K562 treated with DMSO at 1 percent for 48 hours (cell line): ENCODE data around the gene USH1G. TPM values are rescaled to one million over a fixed set of nuclear protein-coding genes. Genes with fewer than 3 reads are reported as not detected.

Experiments used
- total RNA-seq: library from RNA; unstranded; fragments of 300-600 nt; gene quantifications from 2 replicates; pipeline ENCODE4 v1.2.3, GENCODE V29; 2022; ENCODE audit warnings: low replicate concordance; ENCODE audit errors: extremely low read depth

Gene USH1G
- not detected in 2 replicates for total RNA-seq

GRCh38 chr17:74922694-74923537, at the start of gene USH1G:
USH1G (minus strand) TSS chr17:74923255; CDS start chr17:74923073, 182 bp downstream.

DNA sequence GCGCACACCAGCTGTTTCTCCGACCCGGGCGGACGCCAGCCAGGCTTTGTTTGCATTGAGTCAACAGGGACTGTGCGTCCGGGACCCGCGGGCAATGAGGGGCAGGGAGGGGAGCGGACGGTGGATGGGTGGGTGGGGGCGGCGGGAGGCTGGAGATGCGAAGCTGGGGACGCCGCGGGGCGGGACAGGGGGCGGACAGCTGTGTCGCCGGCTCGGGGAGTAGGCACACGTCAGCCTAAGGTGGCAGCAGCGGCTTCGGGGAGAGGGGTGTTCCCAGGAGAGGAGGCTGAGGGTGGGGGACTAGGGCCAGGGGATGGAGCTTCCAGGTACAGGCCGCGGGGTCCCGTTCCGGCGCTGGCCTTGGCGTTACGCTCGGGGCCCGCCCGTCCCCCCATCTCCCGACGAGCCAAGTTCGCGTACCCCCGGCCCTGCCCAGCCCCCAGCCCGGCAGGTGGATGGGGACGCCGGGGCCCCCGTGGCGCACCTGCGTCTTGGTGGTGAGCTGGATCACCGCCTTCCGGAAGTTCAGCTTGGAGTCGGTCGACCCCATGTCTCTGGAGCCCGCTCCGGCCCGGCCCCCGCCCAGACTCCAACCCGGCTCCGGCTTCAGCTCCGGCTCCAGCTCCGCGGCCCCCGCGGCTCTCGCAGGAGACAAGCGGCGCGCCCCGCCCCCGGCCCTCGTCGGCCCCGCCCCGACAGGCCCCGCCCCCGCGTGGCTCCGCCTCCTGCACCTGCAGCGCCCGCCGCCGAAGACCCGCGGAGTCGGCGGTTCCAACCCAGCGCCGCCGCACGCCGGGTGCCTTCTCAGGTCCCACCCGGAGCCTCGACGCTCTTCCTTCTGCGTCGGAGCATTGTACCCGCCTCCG, 49.3 kb upstream of the USH1G start, which contains the start of gene HID1:
Gene HID1 (minus strand): TSS at position 653 of the 866 bp plus-strand sequence. CDS start 103 bp downstream, at position 550.

DNA sequence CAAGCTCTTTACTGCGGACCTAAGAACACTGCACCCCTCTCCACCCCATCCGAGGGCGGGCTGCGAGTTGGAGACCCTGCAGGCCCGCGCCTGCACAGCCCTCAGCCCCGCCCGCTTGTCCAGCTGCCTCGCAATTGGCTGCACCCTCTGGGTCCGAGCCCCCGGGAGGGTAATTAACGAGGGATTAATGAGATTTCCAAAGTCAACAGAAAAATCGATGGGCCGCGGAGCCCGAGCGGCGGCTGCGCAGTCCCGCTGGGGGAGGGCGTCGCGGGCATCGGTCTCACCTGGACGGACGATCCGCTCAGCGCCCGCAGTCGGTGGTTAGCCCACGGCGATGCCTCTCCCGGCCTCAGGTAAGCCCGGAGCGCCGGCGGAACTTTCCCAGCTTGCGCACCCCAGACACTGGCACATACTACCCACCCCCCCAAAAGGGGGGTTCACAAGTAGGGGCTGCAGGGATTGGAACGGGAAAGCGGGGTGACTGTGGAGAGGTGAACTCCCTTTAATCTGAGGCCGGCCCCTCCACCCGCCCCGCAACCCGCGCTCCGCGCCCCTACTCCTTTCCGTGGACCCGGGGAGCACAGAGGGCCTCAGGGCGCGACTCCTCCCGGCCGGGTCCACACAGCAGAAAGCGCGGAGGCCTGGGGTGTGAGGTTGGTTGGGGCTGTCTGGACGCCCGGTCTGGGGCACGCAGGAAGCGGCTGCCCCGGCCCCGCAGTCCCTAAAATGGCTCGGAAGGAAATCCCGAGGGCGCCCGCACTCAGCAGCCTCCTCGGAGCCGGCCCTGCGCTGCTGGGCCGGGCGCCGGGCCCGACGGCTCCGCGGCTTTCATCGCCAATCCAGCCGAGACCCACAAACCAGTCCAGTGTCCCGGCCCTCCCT, 12.8 kb upstream of the USH1G start, which contains the start of gene OTOP3:
Gene OTOP3 (plus strand): TSS at position 314 of the 885 bp plus-strand sequence. CDS start 24 bp downstream, at position 338.

DNA sequence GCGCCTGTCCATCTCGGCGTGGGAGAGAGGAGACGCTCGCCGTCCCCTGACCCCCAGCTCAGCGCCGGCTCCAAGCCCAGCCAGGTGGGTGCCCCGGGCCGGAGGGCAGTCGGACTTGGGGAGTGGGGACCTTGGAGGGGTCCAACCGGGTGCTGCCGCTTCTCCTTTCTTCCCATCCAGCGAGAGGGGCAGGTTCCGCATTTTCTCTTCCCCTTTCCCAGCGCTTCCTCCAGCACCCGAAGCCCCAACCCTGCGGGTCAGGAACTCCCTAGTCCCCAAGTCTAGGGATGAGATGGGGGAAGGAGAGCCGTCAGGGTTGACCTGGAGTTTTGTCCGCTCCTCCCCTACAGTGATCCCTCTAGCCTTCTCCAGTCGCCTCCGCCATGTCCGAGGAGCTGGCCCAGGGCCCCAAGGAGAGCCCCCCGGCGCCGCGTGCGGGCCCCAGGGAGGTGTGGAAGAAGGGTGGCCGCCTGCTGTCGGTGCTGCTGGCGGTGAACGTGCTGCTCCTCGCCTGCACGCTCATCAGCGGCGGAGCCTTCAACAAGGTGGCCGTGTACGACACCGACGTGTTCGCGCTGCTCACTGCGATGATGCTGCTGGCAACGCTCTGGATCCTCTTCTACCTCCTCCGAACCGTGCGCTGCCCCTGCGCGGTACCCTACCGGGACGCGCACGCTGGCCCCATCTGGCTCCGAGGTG, 1.3 kb upstream of the USH1G start, which contains the start of gene OTOP2:
Gene OTOP2 (plus strand): TSS at position 24 of the 699 bp plus-strand sequence. CDS start 360 bp downstream, at position 384.

GRCh38 chr17:74892974-74893911, 29.8 kb downstream of the USH1G start, which contains the start of gene FADS6:
FADS6 (minus strand) TSS chr17:74893633; CDS start chr17:74893595, 38 bp downstream.

GRCh38 chr17:74872313-74873036, 50.6 kb downstream of the USH1G start, which contains the start of gene FDXR:
FDXR (minus strand) TSS chr17:74872994; CDS start chr17:74872944, 50 bp downstream.

Other genes starting within 250 kb of the USH1G start
- gene CD300LF, start 210.3 kb downstream of the USH1G start, total RNA-seq: not detected in 2 replicates
- not detected in 2 replicates for gene RAB37, start 186.0 kb downstream of the USH1G start, total RNA-seq
- not detected in 2 replicates for gene NHERF1, start 174.6 kb downstream of the USH1G start, total RNA-seq
- gene NAT9, start 146.9 kb downstream of the USH1G start, total RNA-seq: not detected in 2 replicates
- not detected in 2 replicates for gene GRIN2C, start 63.4 kb downstream of the USH1G start, total RNA-seq
- gene FDXR, start 50.3 kb downstream of the USH1G start, total RNA-seq: not detected in 2 replicates
- not detected in 2 replicates for gene FADS6, start 29.6 kb downstream of the USH1G start, total RNA-seq
- not detected in 2 replicates for gene OTOP2, start 1.0 kb upstream of the USH1G start, total RNA-seq
- gene OTOP3, start 12.6 kb upstream of the USH1G start, total RNA-seq: not detected in 2 replicates
- gene HID1, start 49.5 kb upstream of the USH1G start, total RNA-seq: not detected in 2 replicates
- gene CDR2L, start 64.4 kb upstream of the USH1G start, total RNA-seq: not detected in 2 replicates
- gene MRPL58, start 89.4 kb upstream of the USH1G start, total RNA-seq: not detected in 2 replicates
- gene ATP5PD, start 123.7 kb upstream of the USH1G start, total RNA-seq: not detected in 2 replicates
- not detected in 2 replicates for gene KCTD2, start 124.0 kb upstream of the USH1G start, total RNA-seq
- gene SLC16A5, start 164.7 kb upstream of the USH1G start, total RNA-seq: not detected in 2 replicates
- not detected in 2 replicates for gene ARMC7, start 186.7 kb upstream of the USH1G start, total RNA-seq
- not detected in 2 replicates for gene NT5C, start 208.5 kb upstream of the USH1G start, total RNA-seq
- gene JPT1, start 231.3 kb upstream of the USH1G start, total RNA-seq: not detected in 2 replicates